Activated gamma-delta T cell (primary cell): Measurements from ENCODE around the gene SPINK4.

Source experiments
- DNase-seq: peaks from one replicate; lab custom pipeline; 2025; lab: John Stamatoyannopoulos, UW

The SPINK4 gene

DNA sequence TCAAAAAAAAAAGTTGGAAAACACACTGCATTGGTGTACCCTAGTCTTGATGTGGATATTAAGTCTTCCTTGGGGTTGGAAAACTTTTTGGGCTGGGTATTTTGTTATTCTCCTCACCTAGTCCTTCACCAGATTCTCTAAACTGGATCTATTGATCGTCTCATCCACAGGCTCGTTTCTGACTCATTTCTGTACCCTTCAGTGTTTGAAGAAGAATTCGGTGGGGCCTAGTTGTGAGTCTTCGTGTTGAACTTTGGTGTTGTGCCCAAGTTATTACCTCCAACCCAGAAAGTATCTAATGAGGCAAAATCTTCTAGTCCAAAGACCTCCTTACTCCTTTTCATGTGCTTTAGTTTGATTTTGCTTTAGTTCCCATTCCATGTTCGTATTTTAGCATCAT lies 51.9 kb downstream of the SPINK4 start:
- DNase-seq: no peak

DNA sequence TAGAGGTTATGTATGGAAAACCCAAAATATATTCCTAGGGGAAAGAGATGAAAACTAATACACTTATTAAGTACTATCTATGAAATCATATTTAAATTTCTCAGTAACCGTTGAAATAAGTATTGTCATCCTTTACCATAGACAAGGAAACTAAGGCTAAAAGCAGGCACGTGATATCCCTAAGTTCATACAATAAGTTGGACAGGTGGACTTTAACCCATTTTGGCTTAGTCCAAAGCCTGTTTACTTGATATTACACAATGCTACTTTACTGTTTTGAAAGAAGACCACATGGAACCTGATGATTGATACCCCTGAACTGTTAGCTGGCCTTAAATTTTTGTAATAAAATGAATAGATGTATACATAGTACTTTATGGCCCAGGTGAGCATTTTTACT lies 53.8 kb downstream of the SPINK4 start:
- no peak for DNase-seq

DNA sequence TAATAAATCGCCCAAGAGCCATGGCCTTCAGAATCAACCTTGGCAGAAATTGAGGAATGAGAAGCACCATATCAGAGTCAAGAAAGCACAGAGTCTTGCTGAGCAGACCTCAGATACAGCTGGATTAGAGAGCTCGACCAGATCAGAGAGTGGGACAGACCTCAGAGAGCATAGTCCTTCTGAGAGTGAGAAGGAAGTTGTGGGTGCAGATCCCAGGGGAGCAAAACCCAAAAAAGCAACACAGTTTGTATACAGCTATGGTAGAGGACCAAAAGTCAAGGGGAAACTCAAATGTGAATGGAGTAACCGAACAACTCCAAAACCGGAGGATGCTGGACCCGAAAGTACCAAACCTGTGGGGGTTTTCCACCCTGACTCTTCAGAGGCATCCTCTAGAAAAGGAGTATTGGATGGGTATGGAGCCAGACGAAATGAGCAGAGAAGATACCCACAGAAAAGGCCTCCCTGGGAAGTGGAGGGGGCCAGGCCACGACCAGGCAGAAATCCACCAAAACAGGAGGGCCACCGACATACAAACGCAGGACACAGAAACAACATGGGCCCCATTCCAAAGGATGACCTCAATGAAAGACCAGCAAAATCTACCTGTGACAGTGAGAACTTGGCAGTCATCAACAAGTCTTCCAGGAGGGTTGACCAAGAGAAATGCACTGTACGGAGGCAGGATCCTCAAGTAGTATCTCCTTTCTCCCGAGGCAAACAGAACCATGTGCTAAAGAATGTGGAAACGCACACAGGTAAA lies 54.9 kb downstream of the SPINK4 start:
- no peak for DNase-seq

DNA sequence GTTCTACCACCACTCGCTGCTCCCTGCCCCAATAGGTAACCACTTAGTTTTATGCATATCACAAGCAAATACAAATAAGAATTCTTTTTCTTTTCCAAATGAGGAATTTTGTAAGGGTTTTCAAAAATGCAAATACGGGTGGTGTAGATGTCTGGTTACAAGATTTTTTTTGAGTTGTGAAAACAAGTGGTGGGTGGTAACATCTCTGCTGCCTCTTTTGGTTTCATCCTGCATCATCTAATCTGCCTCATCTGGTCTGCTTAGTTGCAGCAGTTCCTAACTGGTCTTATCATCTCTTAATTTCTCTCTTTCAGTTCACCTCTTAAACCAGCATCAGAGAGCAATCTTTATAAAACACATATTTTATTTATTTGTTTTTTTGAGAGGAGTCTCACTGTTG lies 55.6 kb downstream of the SPINK4 start:
- DNase-seq: no peak

DNA sequence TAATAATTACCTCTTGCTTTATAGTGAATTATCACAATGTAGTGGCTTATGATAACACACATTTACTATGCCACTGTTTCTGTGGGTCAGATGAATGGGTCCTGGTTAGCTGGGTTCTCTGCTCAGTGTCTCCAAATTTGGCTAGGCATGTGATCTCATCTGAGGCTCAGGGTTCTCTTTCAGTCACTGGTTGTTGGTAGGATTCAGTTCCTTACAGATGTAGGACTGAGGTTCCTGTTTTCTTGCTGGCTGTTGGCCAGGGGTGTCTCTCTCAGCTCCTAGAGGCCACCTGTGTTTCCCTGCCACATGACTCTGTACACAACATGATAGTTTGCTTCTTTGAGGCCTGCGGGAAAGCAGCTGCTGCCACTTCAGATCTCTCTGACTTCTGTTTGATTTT lies 57.5 kb downstream of the SPINK4 start:
- no peak for DNase-seq
